ENCODE measurements around the gene IRF9.

IRF9 gene

GRCh38 chr14:24147761-24148428 lies 13.2 kb upstream of the IRF9 start:
- peak overlapping the region; percentile 89 for H3K4me3 ChIP-seq (ENCODE audit: low read depth, low read length)
- in situ Hi-C loops (cut with HindIII; ENCODE audit: low sequenced_read_pairs), result no loop called here
- TF ChIP-seq CTCF (IDR thresholded peaks at IDR 0.05; ENCODE audit: low read depth, low read length), result no peak
- no peak for DNase-seq (ENCODE audit: low read depth, low spot score)

- H3K4me3 ChIP-seq (ENCODE audit: low read depth, low read length), result no peak overlapping the region
- no peak for TF ChIP-seq CTCF (IDR thresholded peaks at IDR 0.05; ENCODE audit: low read depth, low read length)
- in situ Hi-C loops (cut with HindIII; ENCODE audit: low sequenced_read_pairs), result no loop called here
Observed at GRCh38 chr14:24149302-24149969, 11.6 kb upstream of the IRF9 start.

GRCh38 chr14:24150061-24150460 lies 11.0 kb upstream of the IRF9 start:
- no peak for TF ChIP-seq CTCF (IDR thresholded peaks at IDR 0.05; ENCODE audit: low read depth, low read length)
- DNase-seq (ENCODE audit: low read depth, low spot score), result no peak
- no peak overlapping the region for H3K4me3 ChIP-seq (ENCODE audit: low read depth, low read length)
- in situ Hi-C loops (cut with HindIII; ENCODE audit: low sequenced_read_pairs), result no loop called here

More at GRCh38 chr14:24149302-24149969, 11.6 kb upstream of the IRF9 start:
- DNase-seq (ENCODE audit: low read depth, low spot score), result no peak

GRCh38 chr14:24150567-24150966 lies 10.5 kb upstream of the IRF9 start:
- H3K4me3 ChIP-seq (ENCODE audit: low read depth, low read length), result no peak overlapping the region
- DNase-seq (ENCODE audit: low read depth, low spot score), result no peak
- no peak for TF ChIP-seq CTCF (IDR thresholded peaks at IDR 0.05; ENCODE audit: low read depth, low read length)
- in situ Hi-C loops (cut with HindIII; ENCODE audit: low sequenced_read_pairs), result no loop called here

- H3K4me3 ChIP-seq (ENCODE audit: low read depth, low read length), result no peak overlapping the region
- in situ Hi-C loops (cut with HindIII; ENCODE audit: low sequenced_read_pairs), result no loop called here
- no peak for DNase-seq (ENCODE audit: low read depth, low spot score)
- TF ChIP-seq CTCF (IDR thresholded peaks at IDR 0.05; ENCODE audit: low read depth, low read length), result no peak
Observed at GRCh38 chr14:24150993-24151392, 10.1 kb upstream of the IRF9 start.

GRCh38 chr14:24151404-24152080 lies 9.5 kb upstream of the IRF9 start:
- in situ Hi-C loops (cut with HindIII; ENCODE audit: low sequenced_read_pairs), result no loop called here
- no peak overlapping the region for H3K4me3 ChIP-seq (ENCODE audit: low read depth, low read length)
- no peak for TF ChIP-seq CTCF (IDR thresholded peaks at IDR 0.05; ENCODE audit: low read depth, low read length)
- no peak for DNase-seq (ENCODE audit: low read depth, low spot score)

Data from astrocyte of the spinal cord (primary cell).